ENCODE data around the gene COL5A2.

The COL5A2 gene

DNA sequence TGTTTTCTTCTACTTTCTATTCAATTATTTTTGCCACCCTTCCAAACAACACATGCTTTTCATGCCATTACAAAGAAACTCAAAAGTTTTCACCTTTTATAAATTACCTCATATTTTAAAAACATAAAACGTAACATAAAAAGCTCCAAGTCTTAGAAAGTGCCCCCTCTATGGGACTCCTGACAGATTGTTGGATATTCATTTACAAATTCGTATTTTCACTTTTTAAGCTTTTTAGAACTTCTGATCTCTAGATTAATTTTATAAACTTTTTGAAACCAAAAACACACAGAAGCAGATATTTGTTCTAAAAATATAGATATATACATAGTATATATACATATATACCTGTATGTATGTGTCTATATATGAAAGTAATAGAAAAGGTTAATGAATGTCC lies 1.5 kb downstream of the COL5A2 start:
- no peak for DNase-seq

DNA sequence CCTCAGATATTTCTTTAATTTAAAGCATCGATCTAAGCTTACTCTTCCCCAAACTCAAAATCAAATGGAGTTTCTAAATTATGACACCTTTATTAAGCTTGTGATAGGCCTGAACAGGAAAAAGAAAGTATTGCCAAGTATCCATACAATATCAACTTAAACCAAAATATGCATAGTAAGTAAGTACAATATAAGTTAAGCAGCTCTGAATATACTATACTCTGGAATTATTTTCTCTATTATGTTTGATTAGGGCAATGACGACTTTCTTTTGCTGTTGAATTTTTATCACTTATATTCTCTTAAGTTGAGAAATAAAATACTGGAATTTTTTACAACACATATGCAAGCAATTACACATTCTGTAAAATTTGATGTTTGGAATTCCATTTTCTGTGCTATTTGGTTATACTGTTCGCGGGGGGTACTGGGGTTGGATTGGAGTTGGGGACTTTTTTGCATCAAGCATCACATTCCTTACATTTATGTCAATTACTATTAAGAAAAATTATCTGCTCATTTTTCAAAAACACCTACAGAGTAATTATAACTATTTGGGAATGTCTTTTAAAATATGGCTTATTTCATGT lies 2.2 kb downstream of the COL5A2 start:
- DNase-seq, result no peak

DNA sequence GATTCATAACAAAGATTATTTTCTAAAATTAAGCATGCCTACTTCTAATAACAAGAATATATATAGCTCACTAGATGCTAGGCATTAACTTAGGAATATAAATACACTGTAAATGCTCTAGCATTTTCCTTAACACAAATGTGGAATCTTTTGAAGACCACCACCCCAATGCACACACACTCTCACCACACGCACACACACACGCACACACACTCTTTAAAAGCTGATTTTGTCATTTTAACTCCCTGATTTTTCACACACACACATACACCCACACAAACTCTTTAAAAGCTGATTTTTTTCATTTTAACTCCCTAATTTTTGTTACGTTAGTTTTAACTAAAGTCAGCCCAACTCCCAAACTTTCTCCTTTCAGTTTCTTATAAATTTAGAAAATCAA lies 3.0 kb downstream of the COL5A2 start:
- DNase-seq, result no peak

DNA sequence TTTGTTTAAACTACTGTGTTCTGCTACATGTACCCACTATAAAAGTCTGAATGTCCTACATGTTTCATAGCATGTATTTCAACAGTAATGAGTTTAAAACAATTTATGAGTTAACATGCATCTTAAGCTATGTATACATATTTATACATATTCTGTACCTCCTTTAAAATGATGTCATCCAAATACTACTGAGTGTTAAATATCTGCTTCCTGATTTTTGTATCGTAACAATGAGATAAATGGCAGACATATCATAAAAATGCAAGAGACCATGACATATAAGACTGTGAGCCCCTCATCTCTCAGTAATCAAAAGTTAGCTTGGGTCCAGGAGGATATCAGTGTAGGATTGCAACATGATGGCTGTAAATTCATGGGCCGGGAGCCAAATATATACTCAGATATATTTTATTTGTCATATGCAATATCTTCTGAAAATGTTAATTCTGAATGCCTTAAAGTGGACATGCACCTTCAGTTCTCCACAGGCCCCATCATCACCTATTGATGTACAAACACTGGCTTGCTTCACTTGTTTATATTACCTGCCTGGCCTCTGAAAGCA lies 3.6 kb downstream of the COL5A2 start:
- DNase-seq, result no peak

DNA sequence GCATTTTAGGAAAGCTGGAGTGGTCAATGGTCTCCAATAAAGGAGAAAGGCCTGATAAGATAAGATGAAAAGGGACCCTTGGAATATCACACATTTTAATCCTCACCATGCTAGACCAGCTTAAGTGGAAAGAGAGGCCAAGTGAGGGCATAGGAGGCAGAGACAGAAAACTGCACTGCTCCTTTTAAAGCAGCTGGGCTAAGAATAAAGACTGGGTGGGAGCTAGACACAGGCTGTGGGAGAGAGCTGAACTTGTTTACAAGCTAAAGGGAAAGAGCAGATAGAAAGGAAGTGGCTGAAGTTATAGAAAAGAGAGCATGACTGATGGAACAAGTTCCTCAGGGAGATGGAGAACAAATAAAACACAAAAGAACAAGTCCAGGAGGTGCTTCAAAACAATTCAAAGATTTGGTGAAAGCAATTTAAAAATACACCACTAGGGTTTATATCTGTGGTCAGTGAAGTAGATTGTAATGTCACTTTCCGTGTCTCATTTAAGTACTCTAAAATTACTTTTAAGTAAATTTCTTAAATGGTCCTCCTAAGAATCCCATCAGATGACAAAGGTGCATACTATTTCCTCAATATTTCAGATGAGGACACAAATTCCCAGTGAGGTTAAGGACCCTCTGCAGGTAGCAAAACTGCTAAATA lies 7.5 kb downstream of the COL5A2 start:
- DNase-seq, result no peak

DNA sequence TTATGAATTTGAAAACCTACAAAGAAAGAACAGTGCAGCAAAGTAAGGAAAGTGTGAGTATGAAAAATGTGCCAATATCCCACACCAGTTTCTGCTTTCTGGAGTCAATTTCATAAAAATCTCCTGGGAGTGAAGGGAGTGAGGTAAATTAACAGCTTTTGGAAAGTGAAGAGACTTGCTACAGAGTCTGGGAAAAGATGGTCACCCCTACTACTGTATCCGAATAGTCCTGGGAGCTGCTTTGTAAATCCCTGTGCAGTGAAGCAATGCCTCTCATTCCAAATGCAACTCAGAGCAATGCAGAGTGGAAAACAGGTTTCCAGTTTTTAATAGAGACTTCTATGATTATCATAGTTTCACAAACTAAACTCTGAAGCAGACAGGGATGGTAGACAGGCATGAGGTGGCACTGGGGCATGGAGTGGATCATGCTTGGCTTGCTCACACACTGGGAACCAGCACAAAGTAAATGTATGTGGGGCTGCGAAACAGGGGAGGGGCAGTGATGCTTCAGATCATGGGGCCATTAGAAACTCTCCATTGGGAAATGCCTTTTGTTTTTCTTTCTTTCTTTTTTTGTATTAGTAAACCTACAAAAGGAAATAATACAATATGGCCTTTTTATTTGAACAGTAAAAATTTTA lies 10.6 kb downstream of the COL5A2 start:
- no peak for DNase-seq

DNA sequence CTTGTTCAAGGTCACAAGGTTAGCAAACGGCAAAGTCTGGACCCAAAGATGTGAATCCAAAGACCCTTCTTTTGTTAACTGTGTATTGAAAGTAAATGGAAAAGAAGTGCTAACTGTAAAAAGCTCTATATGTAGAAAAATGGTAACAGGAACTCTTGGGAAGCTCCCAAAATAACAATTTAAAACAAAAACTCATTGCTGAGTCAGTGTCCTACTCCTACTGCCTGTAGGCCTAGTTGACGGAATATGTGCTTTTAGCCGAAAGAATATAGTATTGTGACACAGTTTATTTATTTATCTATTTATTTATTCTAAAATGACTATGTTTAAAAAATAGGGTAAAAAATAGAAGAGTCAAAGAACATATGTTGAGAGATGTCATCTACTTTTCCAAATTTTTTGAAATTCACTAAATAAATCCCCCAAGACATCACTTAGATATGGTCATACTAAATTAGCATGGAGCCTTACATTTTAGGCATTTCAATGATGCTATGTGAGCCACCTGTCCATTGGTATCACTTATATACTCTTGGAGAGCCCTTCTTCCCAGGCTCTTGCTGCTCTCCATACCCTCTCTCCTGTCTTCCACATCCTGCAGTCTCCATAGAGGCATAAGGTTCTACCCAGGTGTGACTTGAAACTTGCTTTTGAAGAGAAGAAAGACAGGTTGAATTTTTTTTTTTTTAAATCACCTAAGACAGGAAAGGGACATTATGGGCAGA lies 13.7 kb downstream of the COL5A2 start:
- no peak for DNase-seq

DNA sequence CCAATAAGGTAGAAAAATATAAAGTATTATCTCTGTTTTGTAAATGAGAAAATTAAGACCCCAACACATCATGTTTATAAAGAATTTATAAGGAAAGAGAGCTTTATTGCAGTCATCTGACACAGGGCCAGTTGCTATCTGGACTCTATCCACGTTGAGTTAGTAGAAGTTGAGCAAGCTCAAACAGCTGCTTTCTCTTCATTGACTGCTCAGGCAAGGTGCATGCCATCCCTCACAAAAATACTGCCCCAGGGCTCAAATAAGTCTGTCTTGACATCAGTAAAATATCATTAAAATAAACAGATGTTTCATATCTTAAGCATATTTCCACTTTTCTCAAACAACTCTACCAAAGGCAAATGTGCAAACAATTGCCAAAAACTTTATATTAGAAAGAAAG lies 14.8 kb downstream of the COL5A2 start:
- DNase-seq, result no peak

DNA sequence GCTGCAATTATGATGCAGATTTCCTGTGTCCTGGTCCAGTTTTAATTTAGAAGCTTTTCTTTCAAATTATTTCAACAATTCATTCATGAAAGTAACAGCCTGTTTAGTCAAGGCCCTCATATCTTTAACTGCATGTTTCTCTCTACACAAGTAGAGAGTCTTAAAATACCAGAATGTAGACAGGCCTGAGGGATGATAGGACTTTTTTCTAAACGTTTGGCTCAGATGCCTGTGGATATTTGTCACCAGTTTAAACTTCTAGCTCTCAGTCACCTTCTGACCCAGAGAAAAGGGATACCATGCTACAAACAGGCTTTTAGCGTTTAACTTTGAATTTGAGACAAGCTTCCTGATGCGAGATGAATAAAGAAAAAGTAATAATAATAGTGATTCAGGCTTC lies 15.7 kb downstream of the COL5A2 start:
- DNase-seq, result no peak

DNA sequence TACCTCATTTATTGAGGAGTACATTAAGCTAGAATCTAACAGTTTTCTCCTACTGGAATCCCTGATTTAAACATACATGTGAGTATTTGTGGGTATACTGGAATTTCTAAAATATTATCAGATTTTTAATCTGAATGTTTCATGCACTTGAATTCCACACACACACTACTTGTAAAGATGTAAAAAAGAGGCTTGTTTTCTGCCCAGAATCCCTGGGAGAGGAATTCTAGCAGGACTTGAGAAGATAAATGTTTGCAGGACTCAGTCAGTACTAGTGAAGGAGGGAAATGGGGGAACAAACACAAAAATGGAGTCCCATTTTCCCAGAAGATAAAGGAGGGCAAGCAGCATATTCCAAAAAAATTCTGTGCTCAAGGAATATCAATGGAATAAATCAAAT lies 17.0 kb downstream of the COL5A2 start:
- no peak for DNase-seq

DNA sequence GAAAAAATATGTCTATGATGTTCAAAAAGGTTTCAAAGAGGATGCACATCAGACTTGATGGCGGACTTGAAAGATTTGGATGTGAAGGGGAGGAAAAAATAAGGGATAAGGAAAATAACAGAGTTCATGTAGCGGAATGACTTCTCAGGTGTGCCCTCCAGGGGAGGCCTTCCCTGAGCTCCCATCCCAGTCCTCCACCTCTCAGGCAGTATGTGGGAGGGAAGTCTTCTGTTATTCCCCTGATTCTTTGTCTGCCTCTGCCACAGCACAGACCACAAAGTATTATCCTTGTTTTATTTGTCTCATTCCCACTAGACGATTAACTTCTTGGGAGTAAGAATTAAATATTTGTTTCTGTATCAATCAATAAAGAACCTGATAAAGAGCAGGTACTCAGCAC lies 17.7 kb downstream of the COL5A2 start:
- no peak for DNase-seq

DNA sequence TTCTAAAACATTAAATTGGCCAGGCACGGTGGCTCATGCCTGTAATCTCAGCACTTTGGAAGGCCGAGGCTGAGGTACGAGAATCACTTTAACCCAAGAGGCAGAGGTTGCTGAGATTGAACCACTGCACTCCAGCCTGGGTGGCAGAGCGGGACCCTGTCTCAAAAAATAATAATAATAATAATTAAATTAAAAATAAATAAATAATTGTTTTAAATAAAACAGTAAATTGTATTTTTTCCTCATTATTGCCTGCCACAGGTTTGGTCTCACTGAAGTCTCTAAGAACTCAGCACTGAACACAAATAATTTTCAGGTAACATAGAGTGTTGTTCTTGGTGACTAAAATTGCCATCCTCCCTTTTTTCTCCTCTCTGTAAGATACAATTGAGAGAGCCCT lies 19.8 kb downstream of the COL5A2 start:
- no peak for DNase-seq

DNA sequence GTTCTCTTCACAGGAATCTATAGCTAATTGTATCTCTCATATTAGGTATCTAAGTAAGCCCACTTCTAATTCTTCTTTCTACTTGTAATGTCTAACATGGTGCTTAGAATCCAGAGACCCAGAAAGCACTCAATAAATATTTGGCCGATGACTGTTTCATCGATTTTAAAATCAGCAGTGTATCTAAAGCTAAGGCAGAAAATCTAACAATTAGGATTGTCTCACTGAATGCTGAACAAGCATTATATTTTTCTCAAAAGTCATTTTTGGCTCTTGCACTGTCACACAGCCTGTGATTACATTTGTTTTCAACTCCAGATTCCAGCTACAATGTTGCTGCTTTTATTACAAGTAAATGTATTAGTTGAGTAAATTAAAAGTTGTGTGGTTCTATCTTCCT lies 20.3 kb downstream of the COL5A2 start:
- DNase-seq, result no peak

DNA sequence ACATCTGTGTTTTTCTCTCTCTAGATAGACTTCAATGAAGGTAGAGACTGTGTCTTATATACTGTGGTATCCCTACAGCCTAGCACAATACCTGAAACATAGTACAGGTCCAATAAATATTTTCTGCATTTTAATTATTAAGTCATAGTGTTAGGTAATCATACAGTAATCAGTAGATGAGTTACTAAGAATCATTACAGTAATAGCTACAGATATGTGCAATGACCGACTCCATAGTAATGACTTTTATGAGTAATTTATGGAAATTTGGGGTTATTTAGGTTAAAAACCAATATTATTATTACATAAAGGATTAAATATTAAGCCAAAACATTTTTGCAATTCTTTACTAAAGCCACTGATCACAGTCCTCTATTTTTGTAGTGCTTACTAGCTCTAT lies 21.6 kb downstream of the COL5A2 start:
- no peak for DNase-seq

DNA sequence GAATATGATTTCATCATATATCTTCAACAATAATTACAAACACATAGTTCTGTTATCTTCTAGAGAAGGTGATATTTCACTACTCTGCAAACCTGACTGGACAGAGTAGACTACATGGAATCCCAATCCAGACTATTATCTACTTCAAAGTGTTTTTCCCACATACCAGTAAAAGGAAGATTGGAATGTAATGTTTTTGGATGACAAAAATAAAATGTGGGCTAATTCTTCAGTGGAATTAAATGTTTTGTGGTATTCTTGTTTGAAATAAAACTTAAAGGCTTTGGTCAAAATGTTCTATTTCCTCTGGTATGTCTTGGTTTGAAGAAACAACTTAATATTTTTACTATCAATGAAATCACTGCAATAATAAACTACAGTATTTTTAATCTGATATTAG lies 22.1 kb downstream of the COL5A2 start:
- DNase-seq, result no peak

DNA sequence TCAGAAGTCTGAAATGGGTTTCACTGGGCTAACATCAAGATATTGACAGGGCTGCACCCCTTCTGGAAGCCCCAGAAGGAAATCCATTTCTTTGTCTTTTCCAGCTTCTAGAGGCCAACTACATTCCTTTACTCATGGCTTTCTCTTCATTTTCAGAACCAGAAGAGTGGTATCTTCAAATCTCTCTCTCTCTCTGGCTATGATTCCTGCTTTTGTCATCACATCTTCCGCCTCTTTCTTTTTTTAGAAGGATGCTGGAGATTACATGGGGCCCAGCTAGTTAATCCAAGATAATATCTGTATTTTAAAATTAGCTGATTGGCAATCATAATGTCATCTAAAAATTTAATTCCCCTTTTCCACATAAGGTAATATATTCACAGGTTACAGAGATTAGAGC lies 23.8 kb downstream of the COL5A2 start:
- DNase-seq, result no peak

DNA sequence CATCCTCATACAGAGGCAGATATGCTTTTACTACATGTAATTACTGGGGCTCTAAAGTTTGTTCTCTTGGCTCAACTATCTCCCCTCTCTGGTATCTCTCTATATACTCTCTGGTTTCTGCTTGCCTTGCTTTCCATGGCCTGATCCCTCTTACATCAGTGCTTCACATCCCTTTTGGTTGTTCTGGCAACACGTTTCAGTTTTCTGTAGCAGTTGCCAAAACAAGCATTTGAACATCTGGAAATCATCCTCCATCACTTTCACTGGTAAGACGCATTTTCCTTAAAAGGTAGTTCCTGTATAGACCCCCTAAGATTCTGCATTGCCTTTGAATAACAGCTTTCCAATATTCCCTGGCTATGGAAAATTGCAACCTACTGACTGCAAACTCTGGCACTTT lies 25.9 kb downstream of the COL5A2 start:
- no peak for DNase-seq

DNA sequence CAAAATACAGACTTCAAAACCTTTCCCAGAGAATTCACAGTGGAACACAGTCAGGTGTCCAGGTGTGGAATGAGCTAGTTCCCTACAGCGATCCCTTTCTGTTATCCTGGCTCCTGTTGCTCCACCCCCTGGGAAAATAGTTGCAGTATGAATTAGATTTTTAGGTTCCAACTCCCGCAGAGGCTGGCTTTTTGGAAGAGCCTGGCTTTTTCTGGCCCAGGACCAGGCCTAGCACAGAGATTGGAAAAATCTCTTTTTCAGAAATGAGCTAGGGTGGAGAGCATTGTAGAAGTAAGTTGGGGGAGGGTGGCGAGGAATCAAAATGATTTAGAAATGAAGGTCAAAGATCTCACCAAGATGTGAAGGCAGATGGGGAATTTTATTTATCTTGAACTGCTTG lies 27.1 kb downstream of the COL5A2 start:
- DNase-seq, result no peak

DNA sequence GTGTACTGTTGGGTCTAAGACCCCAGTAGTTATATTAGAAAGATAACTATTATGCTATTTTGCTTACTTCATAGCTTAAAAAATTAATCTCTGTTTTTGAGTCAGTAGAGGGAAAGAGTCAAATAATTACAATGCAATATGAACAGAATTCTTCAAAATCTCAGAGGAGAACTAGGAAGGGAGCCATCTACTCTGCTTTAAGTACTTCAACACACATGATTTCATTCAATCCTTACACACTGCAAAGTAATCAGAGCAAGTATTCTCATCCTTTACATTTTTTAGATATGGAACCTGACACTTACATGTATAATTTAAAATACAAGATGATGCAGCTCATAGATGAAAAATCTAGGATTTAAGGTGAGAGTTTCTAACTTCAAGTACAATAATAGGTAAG lies 27.7 kb downstream of the COL5A2 start:
- no peak for DNase-seq

DNA sequence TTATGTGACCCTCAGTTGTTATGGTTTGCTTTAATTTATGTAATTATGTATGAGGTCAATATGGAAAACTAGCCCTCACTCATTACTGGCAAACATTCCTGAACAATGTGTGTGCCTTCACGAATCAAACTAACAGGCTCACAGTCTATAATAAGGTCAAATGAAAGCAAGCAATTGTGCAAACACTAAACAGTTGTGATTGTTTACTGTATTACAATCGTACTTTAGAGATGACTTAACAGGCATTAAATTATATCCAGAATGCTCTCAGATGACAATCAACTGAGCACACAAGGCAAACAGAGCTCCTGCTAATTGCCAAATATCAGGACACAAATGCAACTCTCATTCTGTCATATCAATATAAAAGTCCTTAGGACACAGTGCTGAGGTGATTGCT lies 29.5 kb downstream of the COL5A2 start:
- DNase-seq, result no peak

DNA sequence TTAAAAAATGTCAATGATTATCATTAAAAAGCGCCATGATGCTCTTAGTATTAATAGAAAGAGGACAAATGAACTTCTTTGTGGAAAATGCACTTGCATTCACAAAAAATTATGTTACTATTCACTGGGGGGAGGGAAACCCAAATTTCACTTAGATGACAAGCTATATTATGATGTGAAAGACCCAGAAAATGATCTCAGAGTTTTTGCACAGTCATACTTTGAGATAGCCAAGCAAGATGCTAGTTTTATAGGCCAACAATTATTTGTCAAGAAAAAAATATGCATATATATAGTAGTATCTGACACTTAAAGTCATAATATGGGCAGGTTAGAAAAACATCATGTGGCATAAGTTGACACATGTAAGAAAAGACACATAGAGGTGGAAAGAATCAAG lies 31.6 kb downstream of the COL5A2 start:
- DNase-seq, result no peak

DNA sequence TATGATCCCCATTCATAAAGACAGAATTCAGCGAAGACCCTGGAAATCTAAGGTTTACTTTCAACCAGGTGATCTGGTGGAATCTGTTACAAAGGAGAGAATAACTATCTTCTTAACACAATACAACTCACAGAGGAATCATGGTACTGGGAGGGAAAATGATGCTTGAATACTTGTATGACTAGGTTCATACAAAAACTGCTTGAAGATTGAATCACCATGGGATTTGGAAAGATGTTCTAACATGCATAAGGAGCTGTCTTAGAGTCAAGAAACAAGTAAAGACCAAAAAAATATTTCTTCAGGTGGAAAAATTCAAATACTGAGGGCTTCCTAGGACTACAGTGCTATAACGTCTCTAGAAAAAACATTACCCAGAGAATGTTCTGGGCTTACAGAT lies 32.2 kb downstream of the COL5A2 start:
- no peak for DNase-seq

DNA sequence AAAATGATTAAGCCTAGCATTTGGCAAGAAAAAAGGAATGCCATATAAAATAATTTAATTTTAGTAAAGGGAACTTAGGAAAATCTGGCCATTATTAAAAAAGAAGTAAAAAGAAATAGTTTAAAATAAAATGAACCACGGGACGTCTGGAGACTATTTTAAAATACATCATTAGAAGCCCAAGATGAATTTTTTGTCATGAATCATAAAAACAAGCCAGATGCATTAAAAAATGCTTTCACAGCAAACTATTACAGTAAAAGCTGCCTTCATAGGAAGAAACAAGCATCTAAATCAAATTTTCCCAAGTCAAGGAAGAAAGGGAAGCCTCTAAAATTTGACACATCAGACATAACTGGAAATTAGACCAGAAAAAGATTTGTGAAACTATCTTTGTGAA lies 33.0 kb downstream of the COL5A2 start:
- no peak for DNase-seq

DNA sequence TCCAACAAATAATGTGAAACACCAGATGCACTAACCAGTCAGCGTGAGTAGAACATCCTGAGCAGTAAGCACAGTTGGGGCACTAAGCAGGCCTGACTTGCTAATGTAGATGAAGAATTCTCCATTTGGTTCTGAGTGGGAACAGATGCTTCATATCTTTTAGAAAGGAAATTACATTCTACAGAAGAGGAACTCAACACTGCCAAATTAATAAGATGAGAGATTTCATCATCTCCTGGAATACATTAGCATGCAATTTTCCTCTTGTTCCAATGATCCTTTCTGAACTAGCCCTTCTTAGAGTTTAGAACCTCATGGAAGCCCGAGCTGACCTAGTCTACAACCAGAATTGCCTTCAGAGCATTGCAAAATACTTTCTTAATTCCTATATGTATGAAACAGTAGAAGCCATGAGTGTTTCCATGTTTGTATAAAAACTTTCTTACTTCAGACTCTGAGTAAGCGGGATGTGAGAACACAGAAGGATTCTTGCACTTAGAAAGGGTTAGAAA lies 34.8 kb downstream of the COL5A2 start:
- DNase-seq, result no peak

Measured in NCI-H510A (cell line).